Measurements from ENCODE around the gene STRA6.

Gene STRA6

GRCh38 chr15:74132681-74133651 is 69.6 kb downstream of the STRA6 start:
- DNase-seq (ENCODE audit: low read depth, low spot score), result peak; percentile 48

GRCh38 chr15:74131628-74132413 is 70.8 kb downstream of the STRA6 start:
- no peak for DNase-seq (ENCODE audit: low read depth, low spot score)

GRCh38 chr15:74130849-74131627 is 71.5 kb downstream of the STRA6 start:
- no peak for DNase-seq (ENCODE audit: low read depth, low spot score)

- peak; percentile 27 for DNase-seq (ENCODE audit: low read depth, low spot score)
Observed at GRCh38 chr15:74130155-74130848, 72.3 kb downstream of the STRA6 start, which contains the start of gene ISLR2. ISLR2 (plus strand) TSS chr15:74130586; CDS start chr15:74132755, 2,169 bp downstream.

GRCh38 chr15:74129586-74130154 is 72.9 kb downstream of the STRA6 start:
- DNase-seq (ENCODE audit: low read depth, low spot score), result peak; percentile 39
